ENCODE measurements around the gene PPP2R5E.

- TF ChIP-seq CTCF (IDR thresholded peaks at IDR 0.05) (no peak), POLR2A (IDR thresholded peaks at IDR 0.05) (no peak)
Observed at GRCh38 chr14:63362389-63362819, 180.8 kb downstream of the PPP2R5E start.
